RWPE2 (cell line): Measurements from ENCODE around the gene CNKSR3.

ENCODE experiments used
- ATAC-seq: fragments of 200-7000 bp; cut with Tn5 transposase; 3 replicates; pipeline ENCODE4 v1.9.1; 2021; ENCODE audit warnings: low read depth
- DNase-seq: peaks from one replicate; pipeline ENCODE4 v3.0.0-alpha.2; 2020; ENCODE audit warnings: low spot score
- H3K27ac ChIP-seq: fragments of 450-650 bp; 2 replicates; pipeline ENCODE4 v1.5.1; 2017; ENCODE audit warnings: mild to moderate bottlenecking; ENCODE audit not compliant: poor library complexity, severe bottlenecking
- H3K27me3 ChIP-seq: fragments of 250-450 bp; sonication (Bioruptor Pico); 2 replicates; pipeline ENCODE4 v1.5.1; 2021; ENCODE audit warnings: mild to moderate bottlenecking, moderate library complexity; ENCODE audit not compliant: insufficient read depth, poor library complexity, severe bottlenecking
- H3K36me3 ChIP-seq: fragments of 250-450 bp; sonication (Bioruptor Pico); 2 replicates; pipeline ENCODE4 v1.5.1; 2020; ENCODE audit warnings: low read depth, mild to moderate bottlenecking, moderate library complexity
- H3K4me1 ChIP-seq: fragments of 250-450 bp; sonication (Bioruptor Pico); 2 replicates; pipeline ENCODE4 v1.5.1; 2021; ENCODE audit warnings: mild to moderate bottlenecking, moderate library complexity; ENCODE audit not compliant: insufficient read depth, poor library complexity, severe bottlenecking
- H3K4me3 ChIP-seq: fragments of 250-450 bp; sonication (Bioruptor Pico); 2 replicates; pipeline ENCODE4 v1.5.1; 2021; ENCODE audit warnings: mild to moderate bottlenecking, moderate library complexity; ENCODE audit not compliant: severe bottlenecking
- H3K9me3 ChIP-seq: fragments of 250-450 bp; sonication (Bioruptor Pico); 2 replicates; pipeline ENCODE4 v1.5.1; 2021; ENCODE audit warnings: mild to moderate bottlenecking, moderate library complexity; ENCODE audit not compliant: severe bottlenecking
- CTCF ChIP-seq: fragments of 450-650 bp; IDR thresholded peaks from one replicate; pipeline ENCODE4 v1.5.1; 2017; ENCODE audit warnings: mild to moderate bottlenecking, moderate library complexity; ENCODE audit not compliant: poor library complexity, severe bottlenecking

CNKSR3 gene

GRCh38 chr6:154466139-154466538 lies 44.3 kb downstream of the CNKSR3 start:
- no peak overlapping the region for H3K27ac ChIP-seq
- H3K9me3 ChIP-seq = no peaks in the 10 kb centered on the region
- no peak overlapping the region for H3K4me3 ChIP-seq
- DNase-seq (no peak), ATAC-seq (peak; percentile 92)
- TF ChIP-seq CTCF = no peak
- no peaks in the 10 kb centered on the region for H3K36me3 ChIP-seq
- H3K4me1 ChIP-seq = peaks cover 9% of the 10 kb centered on the region
- no peaks in the 10 kb centered on the region for H3K27me3 ChIP-seq

GRCh38 chr6:154463573-154464419 lies 46.7 kb downstream of the CNKSR3 start:
- DNase-seq (no peak), ATAC-seq (no peak)
- H3K27me3 ChIP-seq = no peaks in the 10 kb centered on the region
- no peaks in the 10 kb centered on the region for H3K9me3 ChIP-seq
- H3K36me3 ChIP-seq = no peaks in the 10 kb centered on the region
- no peak overlapping the region for H3K27ac ChIP-seq
- peaks cover 9% of the 10 kb centered on the region for H3K4me1 ChIP-seq
- TF ChIP-seq CTCF = no peak
- H3K4me3 ChIP-seq = no peak overlapping the region

GRCh38 chr6:154462425-154462824 lies 48.1 kb downstream of the CNKSR3 start:
- Histone ChIP-seq H3K27ac (no peak overlapping the region), H3K4me3 (no peak overlapping the region), H3K9me3 (no peaks in the 10 kb centered on the region), H3K36me3 (no peaks in the 10 kb centered on the region), H3K4me1 (peaks cover 9% of the 10 kb centered on the region), H3K27me3 (no peaks in the 10 kb centered on the region)
- ATAC-seq (no peak; the same call in 2 of the 3 replicates), DNase-seq (no peak)
- TF ChIP-seq CTCF = no peak

GRCh38 chr6:154461348-154461747 lies 49.1 kb downstream of the CNKSR3 start:
- Histone ChIP-seq H3K4me1 (peaks cover 8% of the 10 kb centered on the region), H3K36me3 (no peaks in the 10 kb centered on the region), H3K27ac (no peak overlapping the region), H3K27me3 (no peaks in the 10 kb centered on the region), H3K9me3 (no peaks in the 10 kb centered on the region), H3K4me3 (no peak overlapping the region)
- DNase-seq (no peak), ATAC-seq (no peak)
- no peak for TF ChIP-seq CTCF
